Kidney epithelial cell (primary cell): ENCODE results near the gene MS4A18. TPM values are rescaled to one million over a fixed set of nuclear protein-coding genes. Genes with fewer than 3 reads are reported as not detected.

Experiments used
- DNase-seq: peaks from one replicate; pipeline ENCODE4 v3.0.0-alpha.2; 2010; ENCODE audit warnings: low read depth
- H3K27me3 ChIP-seq: 2 replicates; pipeline ENCODE4 v1.6.0; 2011; ENCODE audit warnings: low read length; ENCODE audit not compliant: control insufficient read depth, insufficient read depth
- H3K36me3 ChIP-seq: 2 replicates; pipeline ENCODE4 v1.5.1; 2011; ENCODE audit warnings: low read length; ENCODE audit not compliant: control insufficient read depth, insufficient read depth
- H3K4me3 ChIP-seq: 2 replicates; pipeline ENCODE4 v1.5.1; 2011; ENCODE audit warnings: low read depth, mild to moderate bottlenecking, control low read depth, low read length
- CTCF ChIP-seq: IDR thresholded peaks from 2 replicates; pipeline ENCODE4 v1.5.1; 2011; ENCODE audit warnings: mild to moderate bottlenecking, moderate library complexity, low read length, control low read depth, inconsistent platforms; ENCODE audit not compliant: insufficient read depth, poor library complexity, severe bottlenecking
- total RNA-seq: library from RNA; depleted of rRNA; stranded (reverse); fragments of >200 nt; gene quantifications from 2 replicates; pipeline ENCODE4 v1.2.3, GENCODE V29; 2015

Gene MS4A18
- total RNA-seq, 1 donor from 2014 or later = not detected

- H3K27me3 ChIP-seq = peaks cover 2% of the 10 kb centered on the region
- no peak overlapping the region for H3K4me3 ChIP-seq
- no peak for DNase-seq
- no peaks in the 10 kb centered on the region for H3K36me3 ChIP-seq
- TF ChIP-seq CTCF = no peak
Measured at GRCh38 chr11:60783141-60783484, 58.6 kb downstream of the MS4A18 start.

GRCh38 chr11:60783911-60784310 is 59.4 kb downstream of the MS4A18 start:
- H3K4me3 ChIP-seq = no peak overlapping the region

GRCh38 chr11:60785136-60785535 is 60.6 kb downstream of the MS4A18 start, which contains the start of gene MS4A10:
Gene MS4A10, plus strand, starts transcription at chr11:60785333. Its CDS starts 5,003 bp downstream, at chr11:60790336.
- DNase-seq = no peak
- H3K4me3 ChIP-seq = no peak within 1 kb of the TSS
- H3K36me3 ChIP-seq = no peaks in the 10 kb centered on the region
- no peaks in the 10 kb centered on the region for H3K27me3 ChIP-seq
- TF ChIP-seq CTCF = no peak

More at GRCh38 chr11:60783911-60784310, 59.4 kb downstream of the MS4A18 start:
- H3K36me3 ChIP-seq = no peaks in the 10 kb centered on the region
- DNase-seq = no peak
- peaks cover 2% of the 10 kb centered on the region for H3K27me3 ChIP-seq
- no peak for TF ChIP-seq CTCF

- no peak for TF ChIP-seq CTCF
- Histone ChIP-seq H3K27me3 (no peaks in the 10 kb centered on the region), H3K4me3 (no peak overlapping the region), H3K36me3 (no peaks in the 10 kb centered on the region)
- DNase-seq = no peak
Measured at GRCh38 chr11:60785806-60786361, 61.4 kb downstream of the MS4A18 start.

GRCh38 chr11:60786811-60787567 is 62.5 kb downstream of the MS4A18 start:
- peak; percentile 7 for DNase-seq
- Histone ChIP-seq H3K4me3 (no peak overlapping the region), H3K36me3 (no peaks in the 10 kb centered on the region), H3K27me3 (no peaks in the 10 kb centered on the region)
- no peak for TF ChIP-seq CTCF
